ENCODE measurements around the gene POLE2. TPM values are rescaled to one million over a fixed set of nuclear protein-coding genes. Genes with fewer than 3 reads are reported as not detected.

Gene POLE2
- total and polyA plus RNA-seq, 2 of the 13 experiments (the other 11 are each of a cell fraction or from before 2014, with no cell fraction given): 16.6 to 37.0 TPM

GRCh38 chr14:49687942-49688700 is at the start of gene POLE2 (continued):
- TF ChIP-seq FOXK1 (CRISPR knock-in tag; IDR thresholded peaks at IDR 0.05; ENCODE audit: borderline replicate concordance, low read depth) (no peak), MEIS2 (CRISPR knock-in tag; IDR thresholded peaks at IDR 0.05) (no peak; the same call in 1 of the 2 replicates), TCF7L2 (IDR thresholded peaks at IDR 0.05; ENCODE audit: low read depth, low read length) (no peak), CENPBD1 (CRISPR knock-in tag; IDR thresholded peaks at IDR 0.05; ENCODE audit: borderline replicate concordance, low read depth) (no peak), SMYD3 (CRISPR knock-in tag; IDR thresholded peaks at IDR 0.05) (no peak), RAD51 (IDR thresholded peaks at IDR 0.05; ENCODE audit: borderline replicate concordance) (no peak), MXD1 (CRISPR knock-in tag; IDR thresholded peaks at IDR 0.05) (peak; percentile 72; the same call in 1 of the 2 replicates), HDAC1 (CRISPR knock-in tag; IDR thresholded peaks at IDR 0.05) (peak; percentile 90), MXD4 (CRISPR knock-in tag; IDR thresholded peaks at IDR 0.05) (peak; percentile 69), YEATS4 (CRISPR knock-in tag; IDR thresholded peaks at IDR 0.05; ENCODE audit: borderline replicate concordance) (peak; percentile 88; the same call in 1 of the 2 replicates), TEAD2 (CRISPR knock-in tag; IDR thresholded peaks at IDR 0.05) (no peak), CTCF (CRISPR knock-in tag; IDR thresholded peaks at IDR 0.05) (peak; percentile 36), ZNF589 (CRISPR knock-in tag; conservative IDR thresholded peaks at IDR 0.05) (peak; percentile 76), ZFP36 (IDR thresholded peaks at IDR 0.05; ENCODE audit: borderline replicate concordance, low read depth, low read length, partially characterized antibody) (no peak), ZNF160 (CRISPR knock-in tag; IDR thresholded peaks at IDR 0.05) (peak; percentile 71; the same call in 1 of the 2 replicates), GMEB1 (CRISPR knock-in tag; IDR thresholded peaks at IDR 0.05; ENCODE audit: borderline replicate concordance) (peak; percentile 82), TGIF2 (CRISPR knock-in tag; IDR thresholded peaks at IDR 0.05) (peak; percentile 82), FOXJ3 (CRISPR knock-in tag; IDR thresholded peaks at IDR 0.05; ENCODE audit: borderline replicate concordance) (no peak), ZBTB42 (CRISPR knock-in tag; IDR thresholded peaks at IDR 0.05) (0 out of 2 replicates have a peak, but pooled peaks have one; percentile 24), FOXP1 (IDR thresholded peaks at IDR 0.05) (no peak), FOXP1 (CRISPR knock-in tag; IDR thresholded peaks at IDR 0.05) (no peak), ZNF619 (CRISPR knock-in tag; IDR thresholded peaks at IDR 0.05) (peak; percentile 46; the same call in 1 of the 2 replicates), ZNF652 (CRISPR knock-in tag; IDR thresholded peaks at IDR 0.05; ENCODE audit: borderline replicate concordance, low read depth) (no peak), WIZ (CRISPR knock-in tag; IDR thresholded peaks at IDR 0.05) (peak; percentile 78), JDP2 (CRISPR knock-in tag; IDR thresholded peaks at IDR 0.05; ENCODE audit: borderline replicate concordance) (no peak; the same call in 1 of the 2 replicates), ZSCAN29 (CRISPR knock-in tag; conservative IDR thresholded peaks at IDR 0.05) (peak; percentile 77), ZMYM4 (CRISPR knock-in tag; IDR thresholded peaks at IDR 0.05) (no peak), CHD2 (IDR thresholded peaks at IDR 0.05; ENCODE audit: low read depth, low read length) (no peak)
